C1 segment of cervical spinal cord (tissue), 14 donors: ENCODE data around the gene MADD.

Experiments used
- DNase-seq, 14 donors: peaks; one replicate each; lab custom pipeline; 2025; lab: John Stamatoyannopoulos, UW

The MADD gene

GRCh38 chr11:47251751-47252150, 18.2 kb upstream of the MADD start:
- no peak for DNase-seq

DNA sequence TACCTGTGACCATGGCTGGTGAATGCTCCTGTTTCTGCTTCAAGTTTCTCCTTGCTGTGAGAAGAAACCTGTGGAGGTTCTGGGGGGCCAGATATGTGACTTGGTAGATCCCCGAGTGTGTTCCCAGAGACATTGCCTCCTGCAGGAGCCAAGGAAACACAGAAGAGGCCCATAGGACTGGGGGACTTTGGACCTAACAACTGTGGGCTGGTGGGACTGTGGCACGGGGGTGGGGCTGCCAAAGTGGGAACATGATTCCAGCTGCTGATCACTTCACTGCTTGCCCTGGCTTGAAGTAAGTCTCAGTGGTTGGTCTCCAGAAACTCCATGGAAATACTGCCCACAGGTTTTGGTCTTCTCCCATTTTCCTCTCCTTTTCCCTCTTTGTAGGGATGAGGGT, 16.3 kb upstream of the MADD start:
- no peak for DNase-seq

- DNase-seq: peak in 3 of 14 donors; percentile 9 to 70 (median 36)
Observed at GRCh38 chr11:47254386-47254785, 15.5 kb upstream of the MADD start.

DNA sequence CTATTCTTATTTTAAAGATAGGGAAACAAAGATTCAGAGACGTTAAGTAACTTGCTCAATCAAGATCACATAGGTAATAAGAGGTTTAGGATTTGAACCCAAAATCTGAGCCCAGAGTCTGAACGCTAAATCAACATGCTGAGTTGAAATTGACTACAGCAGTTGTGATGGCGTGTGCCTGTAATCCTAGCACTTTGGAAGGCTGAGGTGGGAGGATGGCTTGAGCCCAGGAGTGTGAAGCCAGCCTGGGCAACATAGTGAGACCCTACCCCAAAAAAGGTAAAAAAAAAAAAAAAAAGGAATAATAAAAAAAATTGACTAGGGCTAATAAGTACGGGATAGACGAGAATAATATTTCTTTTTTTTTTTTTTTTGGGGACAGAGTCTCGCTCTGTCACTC, 13.6 kb upstream of the MADD start:
- no peak for DNase-seq

- no peak for DNase-seq
Observed at GRCh38 chr11:47257177-47257516, 12.8 kb upstream of the MADD start.

DNA sequence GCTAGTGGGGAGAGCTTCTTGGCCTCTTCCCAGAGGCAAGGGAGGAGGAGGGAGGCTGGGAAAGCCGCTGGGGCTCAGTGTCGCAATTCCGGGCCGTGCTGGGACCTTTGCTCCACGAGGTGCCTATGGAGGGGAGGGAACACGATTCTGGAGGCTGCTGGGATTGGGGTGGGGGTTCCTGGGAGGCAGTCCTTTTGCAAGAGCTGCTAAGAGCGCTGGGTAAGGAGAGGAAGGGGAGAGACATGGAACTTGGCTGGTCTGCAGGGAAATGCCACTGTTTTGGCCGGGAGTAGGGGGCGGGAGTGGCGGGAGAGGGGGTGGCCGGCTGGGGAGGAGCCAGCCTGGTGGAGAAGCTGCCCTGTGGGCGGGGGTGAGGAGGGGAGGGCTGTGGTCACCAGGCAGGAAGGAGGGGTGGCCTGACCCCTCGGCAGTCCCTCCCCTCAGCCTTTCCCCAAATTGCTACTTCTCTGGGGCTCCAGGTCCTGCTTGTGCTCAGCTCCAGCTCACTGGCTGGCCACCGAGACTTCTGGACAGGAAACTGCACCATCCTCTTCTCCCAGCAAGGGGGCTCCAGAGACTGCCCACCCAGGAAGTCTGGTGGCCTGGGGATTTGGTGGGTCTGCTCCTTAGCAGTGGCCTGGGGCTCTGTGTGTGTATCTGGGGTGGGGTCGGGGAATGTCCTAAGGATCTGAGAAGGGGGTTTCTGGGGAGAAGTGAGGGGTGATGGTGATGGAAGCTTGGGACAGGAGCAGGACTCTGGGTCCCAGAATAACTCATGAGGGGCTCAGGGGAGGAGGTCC, 12.2 kb upstream of the MADD start, which contains the start of gene NR1H3:
Gene NR1H3, plus strand, starts transcription at position 480 of the 800 bp plus-strand sequence. CDS start 1,221 bp downstream, outside the sequence.
- peak in 5 of 14 donors; percentile 44 to 80 (median 51) for DNase-seq

- DNase-seq: no peak
Observed at GRCh38 chr11:47258317-47258902, 11.5 kb upstream of the MADD start.

GRCh38 chr11:47259232-47259977, 10.5 kb upstream of the MADD start:
- peak in 2 of 14 donors; percentile 9 to 20 for DNase-seq

DNA sequence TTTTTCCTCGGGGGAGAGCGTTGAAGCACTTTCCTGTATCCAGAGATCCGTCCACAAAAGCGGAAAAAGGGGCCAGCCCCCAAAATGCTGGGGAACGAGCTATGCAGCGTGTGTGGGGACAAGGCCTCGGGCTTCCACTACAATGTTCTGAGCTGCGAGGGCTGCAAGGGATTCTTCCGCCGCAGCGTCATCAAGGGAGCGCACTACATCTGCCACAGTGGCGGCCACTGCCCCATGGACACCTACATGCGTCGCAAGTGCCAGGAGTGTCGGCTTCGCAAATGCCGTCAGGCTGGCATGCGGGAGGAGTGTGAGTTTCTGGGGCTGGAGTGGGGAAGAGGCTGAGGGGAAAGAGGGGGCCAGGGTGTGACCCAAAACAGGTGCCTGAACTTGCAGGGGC, 9.6 kb upstream of the MADD start:
- no peak for DNase-seq

DNA sequence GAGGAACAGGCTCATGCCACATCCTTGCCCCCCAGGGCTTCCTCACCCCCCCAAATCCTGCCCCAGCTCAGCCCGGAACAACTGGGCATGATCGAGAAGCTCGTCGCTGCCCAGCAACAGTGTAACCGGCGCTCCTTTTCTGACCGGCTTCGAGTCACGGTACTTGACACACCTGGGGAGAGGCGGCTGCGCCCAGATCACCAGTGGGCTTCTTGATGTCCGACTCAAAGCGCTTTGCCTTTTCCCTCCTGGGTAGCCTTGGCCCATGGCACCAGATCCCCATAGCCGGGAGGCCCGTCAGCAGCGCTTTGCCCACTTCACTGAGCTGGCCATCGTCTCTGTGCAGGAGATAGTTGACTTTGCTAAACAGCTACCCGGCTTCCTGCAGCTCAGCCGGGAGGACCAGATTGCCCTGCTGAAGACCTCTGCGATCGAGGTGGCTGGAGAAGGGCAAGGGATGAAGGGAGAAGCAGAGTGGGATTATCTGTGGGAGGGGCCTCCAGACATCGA, 8.6 kb upstream of the MADD start:
- no peak for DNase-seq

GRCh38 chr11:47264119-47264518, 5.8 kb upstream of the MADD start:
- DNase-seq: no peak

DNA sequence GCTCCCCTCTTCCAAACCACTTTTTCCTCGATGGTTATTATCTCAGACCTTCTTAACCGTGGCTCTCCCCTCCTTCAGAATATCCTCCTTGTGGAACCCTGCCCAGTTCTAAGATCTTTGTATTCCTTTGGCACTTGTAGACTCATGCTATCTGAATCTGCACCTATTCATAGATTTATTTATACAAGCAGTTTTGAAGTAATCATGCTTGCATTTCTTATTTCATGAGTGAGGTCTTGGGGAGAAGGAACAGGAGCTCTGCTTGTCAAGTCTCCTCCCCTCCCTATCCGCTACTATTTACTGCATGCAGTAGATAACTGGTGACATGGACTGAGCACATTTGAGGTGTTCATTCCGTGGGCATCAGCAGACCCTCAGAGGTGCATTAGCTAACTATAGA, 5.4 kb upstream of the MADD start:
- no peak for DNase-seq

- no peak for DNase-seq
Observed at GRCh38 chr11:47267876-47268275, 2.1 kb upstream of the MADD start.

DNA sequence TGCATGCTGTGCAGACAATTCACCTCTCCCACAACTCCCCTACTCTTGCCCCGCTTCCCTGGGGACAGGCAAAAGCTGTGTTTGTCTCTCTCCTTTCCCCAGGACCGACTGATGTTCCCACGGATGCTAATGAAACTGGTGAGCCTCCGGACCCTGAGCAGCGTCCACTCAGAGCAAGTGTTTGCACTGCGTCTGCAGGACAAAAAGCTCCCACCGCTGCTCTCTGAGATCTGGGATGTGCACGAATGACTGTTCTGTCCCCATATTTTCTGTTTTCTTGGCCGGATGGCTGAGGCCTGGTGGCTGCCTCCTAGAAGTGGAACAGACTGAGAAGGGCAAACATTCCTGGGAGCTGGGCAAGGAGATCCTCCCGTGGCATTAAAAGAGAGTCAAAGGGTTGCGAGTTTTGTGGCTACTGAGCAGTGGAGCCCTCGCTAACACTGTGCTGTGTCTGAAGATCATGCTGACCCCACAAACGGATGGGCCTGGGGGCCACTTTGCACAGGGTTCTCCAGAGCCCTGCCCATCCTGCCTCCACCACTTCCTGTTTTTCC, 1.4 kb upstream of the MADD start:
- DNase-seq: no peak

DNA sequence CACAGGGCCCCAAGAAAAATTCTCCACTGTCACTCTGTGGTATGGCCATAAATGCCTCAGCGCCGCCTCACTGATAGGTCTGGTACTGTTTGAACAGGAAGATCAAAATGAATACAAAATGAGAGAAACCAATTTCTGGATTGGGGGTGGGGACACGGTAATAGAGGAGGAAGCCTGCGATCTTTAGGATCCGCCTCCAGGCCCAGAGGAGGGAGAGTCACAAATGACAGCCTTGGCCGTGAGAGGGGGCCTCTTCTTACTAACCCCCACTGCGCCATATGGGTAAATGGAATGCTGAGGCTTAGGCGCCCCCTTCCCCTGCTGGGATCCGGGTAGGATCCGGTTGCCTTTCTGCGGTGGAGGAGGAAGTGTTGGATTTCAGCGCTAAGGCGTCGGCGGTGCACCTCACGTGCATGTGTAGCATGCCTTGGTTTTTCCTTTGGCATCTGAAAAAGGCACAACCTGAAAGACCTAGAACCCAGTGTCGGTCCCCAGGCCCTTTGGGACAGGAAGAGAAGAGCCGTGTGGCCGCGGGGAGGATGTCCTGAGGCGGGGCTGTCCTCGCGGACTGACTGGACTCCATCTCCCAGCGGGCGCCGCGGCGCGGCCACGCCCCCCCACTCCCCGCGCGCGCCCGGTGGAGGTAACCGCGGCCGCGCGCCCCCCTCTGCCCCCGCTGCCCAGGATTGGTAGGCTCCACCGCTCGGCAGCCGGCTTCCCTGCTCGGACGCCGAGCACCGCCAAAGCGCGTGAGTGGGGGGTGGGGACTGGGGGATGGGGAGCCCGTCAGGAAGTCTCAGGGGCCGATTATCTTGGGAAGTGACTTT, 718 bp upstream of the MADD start:
- peak; percentile 32 to 95 (median 90) for DNase-seq

- DNase-seq: peak in 5 of 14 donors; percentile 17 to 79 (median 20)
Observed at GRCh38 chr11:47270331-47271271, 668 bp downstream of the MADD start.

GRCh38 chr11:47271328-47271727, 1.4 kb downstream of the MADD start:
- no peak for DNase-seq

DNA sequence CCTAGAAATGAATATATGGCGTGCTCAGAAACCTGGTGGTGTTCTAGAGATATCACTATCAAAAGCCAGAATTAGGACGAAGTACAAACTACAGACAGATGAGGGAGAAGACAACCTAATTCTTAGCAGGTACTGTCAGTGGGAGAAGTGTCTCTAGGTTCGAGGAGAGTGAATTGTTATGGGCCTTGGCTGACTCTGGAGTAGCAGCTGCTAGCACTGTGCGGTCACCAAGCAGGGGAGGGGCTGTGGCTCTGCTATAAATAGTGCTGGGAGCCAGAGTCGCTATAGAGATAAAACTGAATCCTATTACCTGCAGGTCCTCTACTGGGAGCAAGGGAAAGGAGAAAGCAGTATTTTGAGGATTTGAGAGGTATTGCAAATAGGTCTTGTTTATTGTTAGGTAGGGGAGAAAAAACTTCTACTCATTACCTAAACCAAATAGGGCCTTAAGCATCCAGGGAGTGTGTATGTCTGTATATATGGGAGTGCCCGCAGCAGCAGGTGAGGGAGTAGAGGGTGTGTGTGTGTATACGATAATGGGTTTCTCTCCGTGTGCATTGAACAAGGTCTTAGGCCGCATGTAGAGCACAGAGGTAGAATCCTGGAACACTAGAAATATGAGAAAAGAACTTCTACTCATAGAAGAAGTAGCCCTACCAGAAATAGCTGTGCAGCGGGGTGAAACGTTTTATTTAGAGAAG, 2.2 kb downstream of the MADD start:
- peak in 4 of 14 donors; percentile 6 to 85 (median 8) for DNase-seq

- DNase-seq: no peak
Observed at GRCh38 chr11:47272706-47273105, 2.8 kb downstream of the MADD start.
